Measurements from ENCODE around the gene PDE1A.

GRCh38 chr2:182444170-182444569 is 17.3 kb upstream of the PDE1A start:
- TF ChIP-seq ZNF677 (tag by site-specific recombination; IDR thresholded peaks at IDR 0.05) = no peak
- TF ChIP-seq ZBTB20 (tag by site-specific recombination; IDR thresholded peaks at IDR 0.05) = no peak
- TF ChIP-seq CTCF (tag by site-specific recombination; IDR thresholded peaks at IDR 0.05) = no peak
- TF ChIP-seq ZNF324 (tag by site-specific recombination; IDR thresholded peaks at IDR 0.05) = no peak
- TF ChIP-seq ZNF148 (tag by site-specific recombination; IDR thresholded peaks at IDR 0.05; ENCODE audit: borderline replicate concordance) = no peak
